PC-9 (cell line): ENCODE results near the gene BORCS8. TPM values are rescaled to one million over a fixed set of nuclear protein-coding genes. Genes with fewer than 3 reads are reported as not detected.

Source experiments
- BruUV-seq: library from RNA; stranded (reverse); fragments of 400-500 nt; replicated peaks from 2 replicates; lab custom pipeline; 2021; lab: Mats Ljungman, UMichigan
- CTCF ChIA-PET: fragments of 300-600 bp; sonication (Branson Sonifier 250); formaldehyde crosslinking; loops from one replicate; lab custom pipeline; 2022; ENCODE audit warnings: antibody characterized with exemption; lab: Charles Lee
- POLR2A ChIA-PET: fragments of 300-600 bp; sonication (Branson Sonifier 250); formaldehyde crosslinking; loops from one replicate; lab custom pipeline; 2022; ENCODE audit warnings: antibody characterized with exemption; ENCODE audit not compliant: unreplicated experiment; lab: Charles Lee
- DNase-seq, 2 experiments: peaks; one replicate each; pipeline versions ENCODE4 v3.0.0 to v3.0.0-alpha.2; 2015 to 2022; ENCODE audit warnings: mixed read lengths in 1 of 2
- H2AFZ ChIP-seq: fragments of 200-600 bp; sonication (generic); 2 replicates; pipeline ENCODE4 v1.8.1; 2017; ENCODE audit warnings: antibody characterized with exemption
- H3F3A ChIP-seq: fragments of 200-600 bp; sonication (generic); 2 replicates; pipeline ENCODE4 v1.8.1; 2017; ENCODE audit warnings: antibody characterized with exemption, mild to moderate bottlenecking, low read depth; ENCODE audit not compliant: insufficient read depth
- H3K27ac ChIP-seq: fragments of 200-600 bp; sonication (generic); 2 replicates; pipeline ENCODE4 v1.6.1; 2016; ENCODE audit warnings: mixed run types
- H3K27me3 ChIP-seq: fragments of 200-600 bp; sonication (generic); 2 replicates; pipeline ENCODE4 v1.6.1; 2016; ENCODE audit warnings: low read depth, mixed run types; ENCODE audit not compliant: insufficient read depth
- H3K36me3 ChIP-seq: fragments of 200-600 bp; sonication (generic); 2 replicates; pipeline ENCODE4 v1.6.1; 2016; ENCODE audit warnings: low read depth, mixed run types
- H3K4me1 ChIP-seq: fragments of 200-600 bp; sonication (generic); replicated peaks from 2 replicates; pipeline ENCODE4 v1.6.1; 2016; ENCODE audit warnings: mixed run types; ENCODE audit not compliant: insufficient read depth
- H3K4me2 ChIP-seq: fragments of 200-600 bp; sonication (generic); 2 replicates; pipeline ENCODE4 v1.6.1; 2017; ENCODE audit warnings: mixed run types
- H3K4me3 ChIP-seq: fragments of 200-600 bp; sonication (generic); 2 replicates; pipeline ENCODE4 v1.6.1; 2016; ENCODE audit warnings: mixed run types
- H3K79me2 ChIP-seq: fragments of 200-600 bp; sonication (generic); 2 replicates; pipeline ENCODE4 v1.6.1; 2017; ENCODE audit warnings: low read depth, mixed run types
- H3K9me2 ChIP-seq: fragments of 200-600 bp; sonication (generic); 2 replicates; pipeline ENCODE4 v1.8.1; 2017; ENCODE audit warnings: mild to moderate bottlenecking; ENCODE audit not compliant: insufficient read depth
- H3K9me3 ChIP-seq: fragments of 200-600 bp; sonication (generic); 2 replicates; pipeline ENCODE4 v1.8.1; 2016; ENCODE audit warnings: low read depth; ENCODE audit not compliant: insufficient read depth
- H4K20me1 ChIP-seq: fragments of 200-600 bp; sonication (generic); 2 replicates; pipeline ENCODE4 v1.8.1; 2017; ENCODE audit not compliant: insufficient read depth
- EZH2 ChIP-seq: fragments of 200-600 bp; sonication (generic); IDR thresholded peaks from 2 replicates; pipeline ENCODE4 v1.8.0; 2017; ENCODE audit warnings: antibody characterized with exemption, low read depth
- intact Hi-C: fragments of 100-400 bp; cut with micrococcal nuclease; formaldehyde crosslinking; loops from one replicate; pipeline ENCODE4 v1.10.0; 2022; ENCODE audit not compliant: unreplicated experiment
- total RNA-seq: library from RNA; stranded (reverse); gene quantifications from 2 replicates; pipeline ENCODE4 v1.2.3, GENCODE V29; 2021
- TF ChIP-seq, protein P1 (sequence below): fragments of 200-600 bp; sonication (generic); conservative IDR thresholded peaks from 2 replicates; pipeline ENCODE4 v1.6.1; 2017; ENCODE audit warnings: mixed run types, antibody characterized with exemption, mild to moderate bottlenecking, moderate library complexity

Gene BORCS8
- total RNA-seq, 1 experiment from 2014 or later, result 23.1 TPM

DNA sequence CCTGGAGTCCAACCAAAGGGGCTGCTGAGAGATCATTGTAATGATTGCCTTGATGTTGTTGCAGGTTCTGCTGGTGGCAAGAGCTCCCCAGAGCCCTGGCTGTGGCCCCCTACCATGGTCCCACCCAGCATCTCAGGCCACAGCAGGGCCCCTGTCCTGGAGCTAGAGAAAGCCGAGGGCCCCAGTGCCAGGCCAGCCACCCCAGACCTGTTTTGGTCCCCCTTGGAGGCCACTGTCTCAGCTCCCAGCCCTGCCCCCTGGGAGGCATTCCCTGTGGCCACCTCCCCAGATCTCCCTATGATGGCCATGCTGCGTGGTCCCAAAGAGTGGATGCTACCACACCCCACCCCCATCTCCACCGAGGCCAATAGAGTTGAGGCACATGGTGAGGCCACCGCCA lies 35.3 kb upstream of the BORCS8 start:
- no peaks in the 10 kb centered on the region for H3K4me1 ChIP-seq
- POLR2A ChIA-PET, result interaction anchor here (0.6 kb wide), 1 partner anchor 91 kb away, joined by 3 read pairs; no protein-coding TSS in a partner anchor

DNA sequence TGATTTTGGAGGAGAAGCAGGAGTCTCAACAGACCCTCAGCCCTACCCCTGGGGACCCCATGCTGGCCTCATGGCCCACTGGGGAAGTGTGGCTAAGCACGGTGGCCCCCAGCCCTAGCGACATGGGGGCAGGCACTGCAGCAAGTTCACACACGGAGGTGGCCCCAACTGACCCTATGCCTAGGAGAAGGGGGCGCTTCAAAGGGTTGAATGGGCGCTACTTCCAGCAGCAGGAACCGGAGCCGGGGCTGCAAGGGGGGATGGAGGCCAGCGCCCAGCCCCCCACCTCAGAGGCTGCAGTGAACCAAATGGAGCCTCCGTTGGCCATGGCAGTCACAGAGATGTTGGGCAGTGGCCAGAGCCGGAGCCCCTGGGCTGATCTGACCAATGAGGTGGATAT lies 34.7 kb upstream of the BORCS8 start:
- BruUV-seq, result no TSS peak
- no peak overlapping the region for H2AFZ ChIP-seq
- ChIA-PET POLR2A (no interaction called here), CTCF (no interaction called here)
- no peaks in the 10 kb centered on the region for H3K9me3 ChIP-seq
- H3F3A ChIP-seq, result no peaks in the 10 kb centered on the region
- intact Hi-C loops, result no loop called here
- H3K4me1 ChIP-seq, result no peaks in the 10 kb centered on the region
- no peak overlapping the region for H3K4me3 ChIP-seq
- H4K20me1 ChIP-seq, result no peaks in the 10 kb centered on the region
- H3K9me2 ChIP-seq, result no peaks in the 10 kb centered on the region
- no peak for TF ChIP-seq EZH2
- TF ChIP-seq, protein P1, sequence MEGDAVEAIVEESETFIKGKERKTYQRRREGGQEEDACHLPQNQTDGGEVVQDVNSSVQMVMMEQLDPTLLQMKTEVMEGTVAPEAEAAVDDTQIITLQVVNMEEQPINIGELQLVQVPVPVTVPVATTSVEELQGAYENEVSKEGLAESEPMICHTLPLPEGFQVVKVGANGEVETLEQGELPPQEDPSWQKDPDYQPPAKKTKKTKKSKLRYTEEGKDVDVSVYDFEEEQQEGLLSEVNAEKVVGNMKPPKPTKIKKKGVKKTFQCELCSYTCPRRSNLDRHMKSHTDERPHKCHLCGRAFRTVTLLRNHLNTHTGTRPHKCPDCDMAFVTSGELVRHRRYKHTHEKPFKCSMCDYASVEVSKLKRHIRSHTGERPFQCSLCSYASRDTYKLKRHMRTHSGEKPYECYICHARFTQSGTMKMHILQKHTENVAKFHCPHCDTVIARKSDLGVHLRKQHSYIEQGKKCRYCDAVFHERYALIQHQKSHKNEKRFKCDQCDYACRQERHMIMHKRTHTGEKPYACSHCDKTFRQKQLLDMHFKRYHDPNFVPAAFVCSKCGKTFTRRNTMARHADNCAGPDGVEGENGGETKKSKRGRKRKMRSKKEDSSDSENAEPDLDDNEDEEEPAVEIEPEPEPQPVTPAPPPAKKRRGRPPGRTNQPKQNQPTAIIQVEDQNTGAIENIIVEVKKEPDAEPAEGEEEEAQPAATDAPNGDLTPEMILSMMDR, result no peak
- no peaks in the 10 kb centered on the region for H3K79me2 ChIP-seq
- H3K4me2 ChIP-seq, result no peak overlapping the region
- no peaks in the 10 kb centered on the region for H3K36me3 ChIP-seq
- no peak overlapping the region for H3K27ac ChIP-seq
- peaks cover 88% of the 10 kb centered on the region for H3K27me3 ChIP-seq
- DNase-seq, result no peak

More for the DNA sequence above, 35.3 kb upstream of the BORCS8 start:
- no peak for DNase-seq
- Histone ChIP-seq H3K36me3 (no peaks in the 10 kb centered on the region), H3K27ac (no peak overlapping the region), H3K4me3 (no peak overlapping the region), H3K79me2 (no peaks in the 10 kb centered on the region), H3K27me3 (peaks cover 93% of the 10 kb centered on the region), H4K20me1 (no peaks in the 10 kb centered on the region), H2AFZ (no peak overlapping the region), H3K9me3 (no peaks in the 10 kb centered on the region), H3K9me2 (no peaks in the 10 kb centered on the region), H3F3A (no peaks in the 10 kb centered on the region), H3K4me2 (no peak overlapping the region)
- no TSS peak for BruUV-seq
- TF ChIP-seq, protein P1, result no peak
- no peak for TF ChIP-seq EZH2
- intact Hi-C loops, result no loop called here
- CTCF ChIA-PET, result no interaction called here

DNA sequence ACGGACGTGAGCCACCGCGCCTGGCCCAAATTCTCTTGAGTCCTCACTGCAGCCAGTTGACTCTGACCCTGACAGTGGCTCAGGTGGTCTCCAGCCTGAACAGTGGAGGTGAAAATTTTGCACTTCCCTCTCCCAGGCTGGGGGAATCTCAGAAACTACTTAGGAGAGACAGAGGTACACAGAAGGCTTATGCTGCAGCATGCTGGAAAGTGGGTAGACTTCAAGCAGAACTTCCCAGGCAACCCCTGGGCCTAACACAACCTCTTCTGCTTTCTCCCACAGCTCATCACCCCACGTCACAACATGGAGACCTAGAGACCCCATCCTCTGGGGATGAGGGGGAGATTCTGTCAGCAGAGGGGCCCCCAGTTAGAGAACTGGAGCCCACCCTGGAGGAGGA lies 34.3 kb upstream of the BORCS8 start:
- H4K20me1 ChIP-seq, result no peaks in the 10 kb centered on the region
- no TSS peak for BruUV-seq
- no peak overlapping the region for H3K27ac ChIP-seq
- no peak for DNase-seq
- no peak overlapping the region for H3K4me3 ChIP-seq
- H3K79me2 ChIP-seq, result no peaks in the 10 kb centered on the region
- no peaks in the 10 kb centered on the region for H3F3A ChIP-seq
- H3K9me3 ChIP-seq, result no peaks in the 10 kb centered on the region
- TF ChIP-seq EZH2, result no peak
- TF ChIP-seq, protein P1, result no peak
- ChIA-PET POLR2A (no interaction called here), CTCF (no interaction called here)
- H3K27me3 ChIP-seq, result peaks cover 83% of the 10 kb centered on the region
- no peaks in the 10 kb centered on the region for H3K4me1 ChIP-seq
- no peaks in the 10 kb centered on the region for H3K9me2 ChIP-seq
- no peaks in the 10 kb centered on the region for H3K36me3 ChIP-seq
- intact Hi-C loops, result no loop called here
- H2AFZ ChIP-seq, result no peak overlapping the region
- no peak overlapping the region for H3K4me2 ChIP-seq
